Measurements from ENCODE around the gene MAP1LC3B2.
A peak's percentile ranks its signal among the peaks of the same experiment; 100 is the strongest.

DNA sequence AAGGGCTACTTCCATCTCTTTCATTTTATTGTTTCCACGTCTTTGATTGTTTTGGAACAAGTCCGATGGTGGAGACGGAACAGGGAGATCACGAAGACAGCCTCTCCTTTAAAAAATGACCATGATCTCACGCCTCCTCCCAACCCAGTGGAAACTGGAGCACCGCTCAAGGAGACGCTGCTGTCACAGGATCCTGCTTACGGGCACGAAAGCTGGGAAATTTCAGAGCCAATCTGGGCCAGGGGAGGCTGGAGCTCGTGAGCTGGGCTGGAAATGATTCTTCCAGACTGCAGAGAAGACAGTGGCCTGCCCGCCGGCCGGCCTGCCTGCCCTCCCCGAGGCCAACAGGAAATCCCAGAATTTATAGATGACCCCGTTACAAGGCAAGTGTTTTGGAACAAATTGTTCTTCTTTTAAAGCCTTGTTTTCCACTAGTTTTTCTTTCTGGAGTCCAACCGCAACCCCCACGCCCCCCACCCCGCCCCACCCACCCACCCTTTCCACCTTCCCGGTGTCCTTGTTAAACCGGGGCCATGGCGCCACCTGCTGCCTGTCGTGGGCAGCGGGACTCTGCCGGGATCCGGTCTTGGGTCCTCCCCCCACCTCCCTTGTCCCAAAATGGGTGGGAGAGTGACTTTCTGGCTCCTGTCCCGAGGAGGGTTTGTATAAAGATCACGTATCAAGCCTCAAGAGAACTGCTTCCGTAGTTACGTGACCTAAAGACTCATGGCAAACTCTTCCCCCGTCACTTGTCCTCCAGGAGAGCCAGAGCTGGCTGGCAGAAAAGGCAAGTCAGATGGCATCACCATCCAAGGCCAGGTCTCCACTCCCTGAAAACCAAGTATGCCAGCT, 40.3 kb downstream of the MAP1LC3B2 start:
- TF ChIP-seq, protein P1, sequence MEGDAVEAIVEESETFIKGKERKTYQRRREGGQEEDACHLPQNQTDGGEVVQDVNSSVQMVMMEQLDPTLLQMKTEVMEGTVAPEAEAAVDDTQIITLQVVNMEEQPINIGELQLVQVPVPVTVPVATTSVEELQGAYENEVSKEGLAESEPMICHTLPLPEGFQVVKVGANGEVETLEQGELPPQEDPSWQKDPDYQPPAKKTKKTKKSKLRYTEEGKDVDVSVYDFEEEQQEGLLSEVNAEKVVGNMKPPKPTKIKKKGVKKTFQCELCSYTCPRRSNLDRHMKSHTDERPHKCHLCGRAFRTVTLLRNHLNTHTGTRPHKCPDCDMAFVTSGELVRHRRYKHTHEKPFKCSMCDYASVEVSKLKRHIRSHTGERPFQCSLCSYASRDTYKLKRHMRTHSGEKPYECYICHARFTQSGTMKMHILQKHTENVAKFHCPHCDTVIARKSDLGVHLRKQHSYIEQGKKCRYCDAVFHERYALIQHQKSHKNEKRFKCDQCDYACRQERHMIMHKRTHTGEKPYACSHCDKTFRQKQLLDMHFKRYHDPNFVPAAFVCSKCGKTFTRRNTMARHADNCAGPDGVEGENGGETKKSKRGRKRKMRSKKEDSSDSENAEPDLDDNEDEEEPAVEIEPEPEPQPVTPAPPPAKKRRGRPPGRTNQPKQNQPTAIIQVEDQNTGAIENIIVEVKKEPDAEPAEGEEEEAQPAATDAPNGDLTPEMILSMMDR (conservative IDR thresholded peaks at IDR 0.05; ENCODE audit: low read length): peak; percentile 69
- no peak for TF ChIP-seq EZH2phosphoT487 (IDR thresholded peaks at IDR 0.05; ENCODE audit: borderline replicate concordance, low read depth, low read length)
